Hematopoietic multipotent progenitor cell treated with erythropoietin and hydrocortisone succinate and interleukin-3 and kit ligand, for 6 days (in vitro differentiated cells): ENCODE results near the gene ALDH4A1.

Experiments
- DNase-seq: peaks from one replicate; pipeline ENCODE4 v3.0.0-alpha.2; 2015

Gene ALDH4A1, protein sequence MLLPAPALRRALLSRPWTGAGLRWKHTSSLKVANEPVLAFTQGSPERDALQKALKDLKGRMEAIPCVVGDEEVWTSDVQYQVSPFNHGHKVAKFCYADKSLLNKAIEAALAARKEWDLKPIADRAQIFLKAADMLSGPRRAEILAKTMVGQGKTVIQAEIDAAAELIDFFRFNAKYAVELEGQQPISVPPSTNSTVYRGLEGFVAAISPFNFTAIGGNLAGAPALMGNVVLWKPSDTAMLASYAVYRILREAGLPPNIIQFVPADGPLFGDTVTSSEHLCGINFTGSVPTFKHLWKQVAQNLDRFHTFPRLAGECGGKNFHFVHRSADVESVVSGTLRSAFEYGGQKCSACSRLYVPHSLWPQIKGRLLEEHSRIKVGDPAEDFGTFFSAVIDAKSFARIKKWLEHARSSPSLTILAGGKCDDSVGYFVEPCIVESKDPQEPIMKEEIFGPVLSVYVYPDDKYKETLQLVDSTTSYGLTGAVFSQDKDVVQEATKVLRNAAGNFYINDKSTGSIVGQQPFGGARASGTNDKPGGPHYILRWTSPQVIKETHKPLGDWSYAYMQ

DNA sequence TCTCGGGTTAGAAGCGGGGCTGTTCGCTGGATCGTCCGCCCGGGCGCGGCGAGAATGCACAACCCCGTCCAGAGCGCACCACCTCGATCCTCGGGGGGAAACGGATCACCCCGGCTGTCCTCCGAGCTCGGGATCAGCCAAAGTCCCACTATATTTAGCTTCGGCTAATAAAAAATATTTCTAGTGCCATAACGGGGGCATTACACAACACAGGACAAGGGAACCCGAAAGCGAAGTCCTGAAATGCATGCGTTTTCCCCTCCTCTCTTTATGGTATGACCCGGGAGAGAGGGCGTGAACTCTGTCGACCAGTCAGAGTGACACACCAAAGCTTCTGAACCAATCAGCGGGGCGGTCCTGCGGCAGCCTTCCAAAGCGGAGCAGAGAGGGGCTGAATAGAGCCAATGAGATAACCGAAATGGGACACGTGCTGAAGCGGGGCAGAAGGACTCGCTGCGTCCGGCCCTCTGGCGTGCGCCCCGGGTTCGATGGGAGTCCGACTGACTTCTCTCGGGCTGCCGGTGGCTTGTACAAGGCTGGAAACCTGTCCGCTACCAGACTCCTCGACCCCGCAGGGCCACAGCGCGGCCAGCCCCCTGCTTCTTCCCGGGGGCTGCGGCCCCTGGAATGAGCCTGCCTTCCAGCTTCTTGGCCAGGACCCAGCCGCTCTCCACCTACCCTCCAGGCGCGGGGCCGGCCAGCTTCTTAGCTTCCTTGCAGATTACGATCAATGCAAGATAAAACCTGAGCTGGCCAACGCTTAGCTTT, at the start of gene ALDH4A1:
Gene ALDH4A1, minus strand, starts transcription at position 33 of the 768 bp plus-strand sequence. Its CDS starts 32 bp downstream, at position 1.
- DNase-seq = peak; percentile 99

DNA sequence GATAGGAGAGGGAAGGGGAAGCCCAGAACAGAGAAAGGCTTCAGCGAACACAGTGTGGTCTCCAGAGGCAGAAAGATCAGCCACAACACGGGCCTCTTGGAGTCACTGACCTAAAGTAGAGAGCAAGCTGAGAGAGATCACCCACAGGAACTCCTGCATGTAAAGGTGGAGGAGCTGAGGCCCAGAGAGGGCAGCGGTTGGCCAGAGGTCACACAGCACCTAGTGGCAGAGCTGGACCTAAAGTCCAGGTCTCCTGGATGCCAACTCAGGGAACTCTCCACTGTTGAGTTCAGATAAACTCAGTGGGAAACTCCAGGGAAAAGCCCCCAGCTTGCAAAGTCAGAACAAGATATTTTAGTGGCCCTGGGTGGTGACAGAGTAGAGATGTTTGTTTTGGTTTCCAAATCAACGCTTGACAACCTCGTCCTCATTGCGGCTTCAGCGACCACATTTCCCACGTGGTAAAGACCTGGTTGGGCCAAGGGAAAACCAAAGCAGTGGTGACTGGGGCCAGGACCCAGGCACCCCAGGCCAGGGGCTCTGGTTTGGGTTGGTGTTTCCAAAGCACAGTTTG, 49.5 kb upstream of the ALDH4A1 start:
- peak; percentile 63 for DNase-seq

DNA sequence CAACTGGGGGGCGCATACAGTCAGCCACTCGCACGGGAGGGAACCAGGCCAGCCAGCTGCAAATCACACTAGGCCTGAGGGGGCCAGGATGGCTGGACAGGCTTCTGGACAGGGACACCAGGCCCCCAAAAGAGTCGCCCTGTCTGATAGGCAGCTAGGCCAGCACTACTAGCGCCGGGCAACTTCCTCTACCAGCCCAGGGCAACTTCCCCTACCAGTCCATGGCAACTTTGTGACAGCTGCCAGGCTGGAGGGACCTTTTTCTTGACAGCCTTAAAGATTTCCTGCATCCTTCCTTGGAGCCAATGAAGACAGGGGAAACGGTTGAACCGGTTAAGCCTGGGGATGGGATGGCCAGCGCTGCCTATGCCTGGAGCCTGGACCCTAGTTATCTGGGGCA, 49.1 kb upstream of the ALDH4A1 start:
- peak; percentile 65 for DNase-seq

DNA sequence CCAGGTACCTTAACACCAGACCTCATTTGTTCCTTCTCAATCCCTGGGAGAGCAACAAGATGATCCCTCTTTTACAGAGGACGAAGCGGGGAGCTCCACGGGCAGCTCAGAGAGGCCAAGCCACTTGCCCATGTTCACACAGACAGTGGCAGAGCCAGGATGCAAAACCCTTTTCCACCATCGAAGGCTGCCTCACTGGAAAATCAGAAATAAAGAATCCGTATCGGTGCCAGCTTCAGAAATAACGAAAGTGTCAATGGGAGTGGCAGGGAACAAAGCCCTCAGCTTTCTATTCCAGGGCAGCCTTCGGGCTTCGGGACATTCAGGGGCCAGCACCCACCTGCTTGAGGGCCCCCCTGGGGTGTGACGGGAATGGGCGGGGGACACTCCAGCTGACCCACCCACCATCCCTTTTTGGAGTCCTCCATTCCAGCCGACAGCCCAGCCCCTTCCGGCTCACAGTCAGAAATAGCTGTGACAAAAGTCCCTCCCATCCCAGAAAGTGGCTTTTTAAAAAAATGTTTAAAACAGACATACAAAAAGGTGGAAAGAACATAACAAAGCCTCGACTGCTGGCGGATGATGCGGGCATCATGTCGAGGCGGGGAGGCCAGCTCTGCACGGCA, 48.2 kb upstream of the ALDH4A1 start:
- no peak for DNase-seq

DNA sequence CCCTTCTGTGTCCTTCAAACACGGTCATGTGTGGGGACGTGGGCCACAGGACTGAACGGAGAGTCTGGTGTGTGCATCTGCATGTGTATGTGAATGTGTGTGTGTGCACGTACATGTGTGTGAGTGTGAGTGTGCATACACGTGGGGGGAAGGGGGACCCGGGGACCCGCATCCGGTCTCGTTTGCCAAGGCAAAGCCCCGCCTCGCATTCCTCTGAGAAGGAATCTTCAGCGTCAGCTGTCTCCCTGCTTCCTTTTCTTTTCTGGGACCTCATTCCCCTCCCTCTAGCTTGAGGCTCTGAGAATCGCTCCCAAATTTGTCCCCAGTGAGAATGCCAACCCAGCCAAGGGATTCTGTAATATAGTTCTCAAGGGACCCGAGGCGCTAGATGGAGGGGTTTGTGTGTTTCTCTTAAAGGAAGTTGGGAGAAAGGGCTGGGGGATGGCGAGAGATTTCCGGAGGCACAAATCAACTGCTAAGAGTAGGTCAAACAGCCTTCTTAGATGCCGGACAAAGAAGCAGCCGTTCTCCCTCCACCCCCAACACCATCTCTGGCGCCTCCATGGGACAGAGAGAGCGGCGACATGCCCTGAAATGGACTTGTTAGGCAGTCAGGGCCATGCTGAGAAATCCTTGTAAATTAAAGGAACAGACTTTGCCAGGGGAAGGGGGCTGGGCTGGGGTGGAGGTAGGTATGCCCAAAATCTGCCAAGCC, 47.5 kb upstream of the ALDH4A1 start:
- peak; percentile 78 for DNase-seq

DNA sequence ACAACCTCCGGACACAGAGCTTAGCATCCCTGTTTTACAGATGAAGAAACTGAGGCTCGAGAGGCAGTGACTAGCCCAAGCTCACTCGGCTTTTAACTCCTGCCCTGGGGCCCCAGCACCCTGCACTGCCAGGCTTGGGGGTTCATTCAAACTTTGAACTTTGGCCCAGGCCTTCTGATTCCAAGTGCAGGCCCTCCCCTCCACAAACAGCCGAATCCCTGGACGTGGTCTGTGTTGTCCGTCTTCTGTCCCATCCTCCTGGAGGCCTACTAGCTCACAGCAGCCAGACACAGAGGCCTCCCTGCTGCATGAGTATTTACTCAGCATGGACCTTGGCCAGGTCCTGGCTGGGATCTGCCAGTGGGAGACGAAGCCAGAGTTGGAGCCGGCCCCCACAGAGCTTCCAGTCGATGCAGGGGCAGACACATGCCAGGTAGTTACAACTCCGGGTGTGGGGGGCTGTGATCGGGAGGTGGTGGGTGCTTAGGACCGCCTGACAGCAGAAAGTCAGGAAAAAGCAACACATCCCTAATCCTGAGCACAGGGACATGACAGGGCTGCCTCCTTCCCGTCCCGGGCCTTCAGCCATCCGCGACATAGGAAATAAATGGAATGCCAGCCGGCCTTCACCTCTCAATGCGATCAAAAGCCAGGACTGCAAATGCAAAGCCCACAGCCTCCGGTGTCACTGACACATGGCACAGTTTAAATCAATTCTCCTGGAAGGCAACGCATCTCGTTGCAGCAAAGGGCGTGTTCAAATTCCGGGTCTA, 46.7 kb upstream of the ALDH4A1 start:
- no peak for DNase-seq

DNA sequence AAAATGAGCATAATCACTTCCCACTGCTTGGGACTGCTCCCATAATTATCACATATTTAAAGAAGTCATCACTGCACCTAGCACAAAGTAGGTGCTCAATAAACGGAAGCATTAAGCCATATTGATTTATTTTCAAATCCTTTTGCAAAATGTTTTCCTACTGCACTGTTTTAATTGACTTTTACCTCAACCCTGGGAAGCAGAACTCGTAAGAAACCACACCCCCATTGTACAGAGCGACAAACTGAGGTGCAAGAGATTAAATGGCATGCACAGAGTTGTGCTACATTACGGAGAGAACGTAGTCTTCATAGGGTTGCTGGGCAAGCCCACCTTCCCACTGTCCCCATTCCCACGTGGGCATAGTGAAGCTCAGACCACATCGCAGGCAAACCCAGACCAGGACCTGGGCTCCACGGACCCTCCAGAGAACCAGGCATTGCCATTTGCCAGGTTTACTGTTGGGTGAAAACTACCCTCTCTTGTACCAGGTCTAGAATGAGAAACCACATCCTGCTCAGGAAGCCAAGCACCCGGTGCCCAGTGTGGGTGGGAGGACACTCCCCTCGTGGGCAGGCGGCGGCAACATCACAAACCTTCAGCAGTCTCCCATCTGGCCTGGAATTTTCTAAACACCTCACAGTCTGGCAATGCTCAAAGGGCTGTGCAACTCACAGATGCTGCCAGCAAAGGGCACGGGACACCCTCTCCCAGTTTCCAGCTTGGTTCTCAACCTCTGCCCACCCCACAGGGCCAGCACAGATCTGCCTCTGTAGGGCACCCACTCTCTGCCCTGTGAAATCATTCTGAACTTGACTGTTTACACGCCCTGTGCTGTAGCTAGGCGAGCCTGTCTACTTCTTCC, 45.9 kb upstream of the ALDH4A1 start:
- peak; percentile 55 for DNase-seq

DNA sequence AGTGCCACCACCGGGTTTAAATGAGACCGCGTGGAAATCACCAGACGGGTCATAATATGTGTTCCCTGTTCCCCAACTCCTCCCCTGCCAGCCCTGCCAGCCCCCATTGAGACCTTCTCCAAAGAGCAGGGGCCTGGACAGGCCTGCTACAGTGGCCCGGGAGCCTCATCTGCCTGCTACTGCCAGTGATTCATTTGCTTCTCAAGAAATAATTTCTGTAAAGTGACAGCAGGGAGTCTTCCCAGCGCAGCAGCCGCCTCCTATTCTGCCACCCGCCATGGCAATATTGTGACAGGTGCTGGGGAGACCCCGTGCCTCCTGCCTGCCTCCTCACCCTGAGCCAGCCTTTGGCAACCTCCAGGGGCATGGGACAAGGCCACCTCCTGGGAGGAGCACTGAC, 45.2 kb upstream of the ALDH4A1 start:
- DNase-seq = no peak

DNA sequence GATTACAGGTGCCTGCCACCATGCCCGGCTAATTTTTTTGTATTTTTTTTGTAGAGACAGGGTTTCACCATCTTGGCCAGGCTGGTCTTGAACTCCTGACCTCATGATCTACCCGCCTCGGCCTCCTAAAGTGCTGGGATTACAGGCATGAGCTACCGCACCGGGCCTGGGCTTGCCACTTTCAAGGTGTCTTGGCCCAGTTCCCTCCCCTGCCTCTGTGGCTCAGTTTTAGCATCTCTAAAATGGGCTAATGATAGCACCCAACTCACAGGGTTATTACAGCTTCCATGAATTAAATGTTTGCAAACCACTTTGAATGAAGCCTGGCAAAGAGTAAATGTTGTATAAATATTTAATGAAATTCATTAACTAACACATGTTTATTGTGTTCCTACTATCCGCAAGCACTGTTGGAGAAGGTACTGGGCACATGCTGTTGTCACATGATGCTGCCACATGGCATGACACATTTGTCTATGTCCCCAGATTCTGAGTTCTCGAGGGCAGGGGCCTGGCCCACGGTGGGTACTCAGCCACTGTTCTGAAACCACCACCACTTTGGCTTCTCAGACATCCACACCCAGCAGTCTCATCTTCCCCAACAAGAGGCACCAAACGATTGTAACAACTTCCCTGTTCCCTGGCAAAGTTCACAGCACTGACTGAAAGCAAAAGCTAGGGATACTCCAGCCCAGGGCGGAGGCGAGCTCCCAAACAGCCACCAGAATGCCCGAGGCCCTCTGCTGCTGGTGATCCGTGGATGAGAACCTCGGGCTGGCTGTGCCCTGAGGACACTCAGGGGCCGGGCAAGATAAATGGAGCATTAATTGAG, 44.4 kb upstream of the ALDH4A1 start:
- no peak for DNase-seq

DNA sequence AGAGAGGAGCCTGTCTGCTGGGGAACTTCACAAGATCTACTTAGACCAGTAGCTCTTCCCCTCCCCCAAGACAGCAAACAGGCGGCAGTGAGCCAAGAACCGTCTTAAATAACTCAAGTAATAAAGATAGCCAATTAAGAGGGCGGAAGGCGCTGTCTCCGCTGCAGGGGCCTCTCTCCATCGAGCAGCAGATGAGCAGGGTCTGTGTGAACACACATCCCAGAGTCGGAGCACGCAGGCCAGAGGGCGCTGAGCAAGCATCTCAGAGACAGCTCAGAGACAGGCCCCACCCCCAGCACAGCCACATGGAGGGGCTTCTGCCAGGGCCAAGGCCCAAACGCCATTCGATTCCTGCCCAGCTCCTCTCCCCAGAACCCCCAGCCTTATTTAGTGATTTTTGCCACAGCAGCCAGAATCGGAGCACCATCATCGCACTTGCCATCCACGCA, 43.1 kb upstream of the ALDH4A1 start:
- DNase-seq = peak; percentile 79

DNA sequence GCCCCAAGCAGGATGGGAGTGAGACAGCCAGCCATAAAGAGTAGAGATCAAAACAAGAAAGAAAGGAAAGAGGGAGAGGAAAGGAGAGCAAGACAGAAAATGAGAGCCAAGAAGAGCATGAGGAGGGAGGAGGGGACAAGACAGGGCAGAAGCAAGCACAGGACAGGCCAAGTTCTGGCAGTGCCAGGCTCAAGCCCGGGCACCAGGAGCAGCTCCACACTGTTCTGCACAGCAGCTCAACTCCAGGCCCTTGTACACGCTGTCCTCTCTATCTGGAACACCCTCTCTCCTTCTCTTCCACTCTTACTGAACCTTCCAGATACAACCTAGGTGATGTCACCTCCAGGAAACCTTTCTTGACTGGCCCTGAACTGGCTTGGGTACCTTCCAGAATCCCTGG, 42.5 kb upstream of the ALDH4A1 start:
- DNase-seq = no peak

DNA sequence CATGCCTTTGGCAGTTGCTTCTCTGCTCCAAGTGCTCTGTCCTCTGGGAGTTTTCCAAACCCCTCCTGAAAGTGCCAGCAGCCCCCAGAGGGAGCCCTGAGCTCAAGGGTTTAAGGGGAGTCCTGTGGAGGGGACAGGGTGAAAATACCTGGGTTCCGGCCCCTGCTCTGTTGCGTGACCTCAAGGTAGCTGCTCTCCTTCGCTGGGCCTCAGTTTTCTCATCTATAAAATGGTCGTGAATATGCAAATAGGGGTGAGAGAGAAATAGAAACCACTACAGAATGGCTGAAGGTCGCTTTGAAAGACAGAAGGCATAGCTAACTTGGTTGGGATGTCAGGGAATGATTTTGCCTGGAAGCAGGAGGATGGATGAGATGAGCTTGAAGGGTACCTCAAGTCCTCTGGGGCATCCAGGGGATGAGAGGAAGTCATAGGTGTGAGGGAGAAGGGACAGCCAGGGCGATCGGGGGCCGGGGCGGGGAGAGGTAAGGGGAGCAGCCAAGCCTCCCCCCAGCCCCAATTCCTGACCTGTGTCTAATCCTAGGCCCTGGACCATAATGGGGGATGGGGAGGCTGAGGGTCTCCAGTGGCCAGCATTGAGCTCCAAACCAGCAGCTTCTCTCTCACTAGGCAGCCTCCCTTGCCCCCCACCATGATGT, 41.7 kb upstream of the ALDH4A1 start:
- DNase-seq = no peak

DNA sequence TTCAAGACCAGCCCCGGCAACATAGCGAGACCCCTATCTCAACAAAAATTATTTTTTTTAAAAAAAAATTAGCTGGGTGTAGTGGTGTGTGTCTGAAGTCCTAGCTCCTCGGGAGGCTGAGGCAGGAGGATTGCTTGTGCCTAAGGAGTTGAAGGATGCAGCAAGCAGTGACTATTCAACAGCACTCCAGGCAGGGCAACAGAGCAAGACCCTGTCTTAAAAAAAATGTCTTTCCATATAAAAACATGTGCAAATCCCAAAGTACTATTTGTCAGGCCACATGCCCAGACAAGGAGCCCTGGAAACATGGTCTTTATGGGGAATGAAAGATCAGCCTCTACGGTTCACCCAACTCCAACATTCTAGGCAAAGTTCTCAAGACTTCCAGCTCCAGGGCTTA, 40.8 kb upstream of the ALDH4A1 start:
- DNase-seq = no peak

DNA sequence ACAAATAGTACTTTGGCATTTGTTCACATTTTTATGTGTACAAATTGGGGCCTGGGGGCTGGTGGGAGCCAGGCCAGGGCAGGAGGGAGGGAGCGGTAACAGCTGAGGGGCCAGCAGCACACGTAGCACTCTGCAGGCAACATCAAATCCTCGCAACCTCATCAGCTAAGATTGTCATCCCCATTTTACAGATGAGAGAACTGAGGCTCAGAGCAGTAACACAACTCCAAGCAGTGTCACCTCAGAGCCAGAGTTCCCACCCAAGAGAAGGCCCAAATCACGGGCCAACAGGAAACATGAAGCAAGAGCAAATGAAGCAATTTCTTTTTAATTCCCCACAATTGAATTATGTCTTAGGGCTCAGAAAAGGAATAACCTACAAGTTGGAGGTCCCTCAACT, 40.0 kb upstream of the ALDH4A1 start:
- no peak for DNase-seq

DNA sequence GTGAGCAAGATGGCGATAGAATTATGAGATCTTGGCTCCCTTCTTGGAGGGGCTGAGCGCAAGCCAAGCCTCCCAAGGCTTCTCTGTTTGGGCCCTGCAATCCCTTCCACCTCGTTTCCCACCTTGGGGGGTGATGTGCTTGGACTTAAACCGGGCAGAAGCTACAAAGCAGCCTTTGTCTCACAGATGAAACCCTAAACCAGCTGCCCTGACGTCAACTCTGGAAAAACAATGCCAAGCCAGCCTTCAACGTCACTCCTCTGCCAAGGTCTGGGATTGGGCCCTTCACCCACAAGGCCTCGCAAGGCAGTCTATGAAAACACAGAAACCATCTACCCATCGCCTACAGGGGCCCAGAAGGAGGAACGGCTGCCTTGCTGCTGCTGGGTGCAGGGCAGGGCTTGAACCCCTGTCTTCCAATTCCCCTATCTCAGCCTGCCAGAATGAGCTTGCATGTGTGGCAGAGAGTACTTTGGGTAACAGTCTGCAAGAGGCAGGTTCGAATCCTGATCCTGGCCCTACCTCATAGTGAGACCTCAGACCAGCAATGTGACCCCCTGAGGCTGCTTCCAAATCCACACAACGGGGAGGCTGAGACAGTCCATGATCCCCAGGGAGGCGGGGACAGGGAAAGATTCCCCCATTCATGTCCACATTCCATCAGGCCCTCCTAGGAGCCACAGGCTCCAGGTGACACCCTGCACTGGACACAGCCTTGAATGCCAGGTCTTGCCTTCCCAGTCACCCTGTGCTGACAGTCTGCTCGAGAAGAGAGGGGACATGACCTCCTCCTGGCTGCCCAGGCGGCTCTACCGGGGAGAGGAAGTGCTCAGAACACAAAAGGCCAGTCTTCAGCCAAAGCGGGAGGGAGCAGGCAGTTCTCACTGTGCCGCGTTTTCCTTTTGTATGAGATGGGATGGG, 39.1 kb upstream of the ALDH4A1 start:
- DNase-seq = no peak

DNA sequence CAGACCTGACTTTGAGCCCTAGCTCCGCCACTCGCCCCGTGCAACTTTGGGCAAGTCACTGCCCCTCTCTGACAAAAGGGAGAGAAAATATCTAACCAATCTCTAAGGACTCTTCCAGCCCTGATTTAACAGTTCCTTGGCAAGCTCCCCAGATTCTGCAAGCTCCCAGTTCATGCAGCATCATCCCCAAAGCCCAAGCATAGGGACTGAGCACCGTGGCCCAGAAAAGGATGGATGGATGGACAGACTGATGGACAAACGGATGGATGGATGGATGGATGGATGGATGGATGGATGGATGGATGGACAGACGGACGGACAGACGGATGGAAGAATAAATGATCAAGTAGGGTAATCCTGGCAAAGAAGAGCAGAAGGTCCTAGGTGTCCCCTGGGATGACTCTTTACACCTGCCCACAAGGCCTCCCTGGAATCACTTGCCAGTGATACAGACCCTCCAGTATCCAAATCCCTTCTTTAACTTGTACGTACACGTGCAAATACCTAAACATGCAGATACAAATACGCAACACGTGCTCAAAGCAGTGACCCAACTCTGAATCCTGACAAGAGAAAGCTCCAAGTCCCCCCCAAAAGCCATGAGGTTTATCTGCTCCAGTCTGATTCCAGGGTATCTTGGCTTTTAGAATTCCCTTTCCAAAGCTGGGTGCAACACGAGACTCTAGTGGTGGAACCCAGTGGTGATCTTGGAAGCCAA, 38.1 kb upstream of the ALDH4A1 start:
- DNase-seq = no peak
